HG03558 (cell line): ENCODE results near the gene HLA-DOB.

Source experiments
- ATAC-seq: cut with Tn5 transposase; IDR thresholded peaks from one replicate; pipeline ENCODE4 v1.9.1; 2021; ENCODE audit warnings: moderate number of reproducible peaks; ENCODE audit not compliant: unreplicated experiment; ENCODE audit errors: extremely low read depth

HLA-DOB gene

GRCh38 chr6:32816746-32817204 lies at the start of gene HLA-DOB:
TSS of gene HLA-DOB (minus strand) at chr6:32817002. CDS start at chr6:32816951, 51 bp downstream.
- no peak for ATAC-seq

DNA sequence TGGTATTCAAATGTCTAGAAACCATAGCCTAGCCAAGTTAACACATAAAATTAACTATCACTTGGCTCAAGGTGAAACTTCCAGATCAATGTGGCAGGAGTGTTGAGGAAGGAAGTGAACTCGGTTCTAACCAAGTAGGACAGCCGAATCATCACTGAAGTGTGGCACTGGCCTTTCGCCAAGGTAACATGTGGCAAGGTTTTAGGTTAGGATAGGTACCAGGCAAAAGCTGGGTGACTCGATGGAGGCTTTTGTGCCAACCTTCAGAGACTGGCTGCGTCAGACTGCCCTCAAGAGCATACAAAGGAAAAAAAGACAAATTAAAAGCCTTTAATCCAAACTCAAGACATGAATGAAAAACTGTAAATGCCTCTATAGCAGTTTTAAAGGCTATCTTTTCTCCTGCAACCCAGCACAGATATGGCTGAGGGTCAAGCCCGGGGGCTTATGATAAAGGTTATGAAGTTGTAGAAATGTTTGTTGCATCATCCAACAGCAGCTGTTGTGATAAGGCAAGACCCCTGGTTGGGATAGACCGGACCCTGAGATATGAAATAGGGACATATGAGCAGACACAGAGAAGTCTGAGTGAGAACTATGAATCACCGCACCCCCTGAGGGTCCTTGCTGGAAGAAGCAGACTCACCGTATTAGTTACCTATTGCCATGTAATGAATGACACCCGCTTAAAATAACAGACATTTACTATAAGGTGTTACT lies 49.1 kb upstream of the HLA-DOB start:
- ATAC-seq, result no peak

DNA sequence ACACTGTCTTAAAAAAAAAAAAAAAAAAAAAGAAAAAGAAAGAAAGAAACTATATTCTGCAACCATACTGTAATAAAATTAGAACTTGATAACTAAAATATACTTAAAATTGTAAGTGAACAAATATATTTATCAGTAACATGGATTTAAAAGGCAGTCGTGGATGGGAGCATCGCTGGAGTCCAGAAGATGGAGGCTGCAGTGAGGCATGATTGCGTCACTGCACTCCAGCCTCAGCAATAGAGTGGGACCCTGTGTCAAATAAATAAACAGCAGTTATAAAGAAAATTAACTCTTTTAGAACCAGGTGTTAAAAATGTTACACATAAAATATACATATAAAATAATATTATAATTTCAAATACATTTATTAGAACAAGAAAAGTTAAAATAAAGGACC lies 45.9 kb upstream of the HLA-DOB start:
- no peak for ATAC-seq

- no peak for ATAC-seq
Measured at GRCh38 chr6:32860674-32861073, 43.9 kb upstream of the HLA-DOB start.

GRCh38 chr6:32858194-32858593 lies 41.4 kb upstream of the HLA-DOB start:
- ATAC-seq, result no peak

- ATAC-seq, result no peak
Measured at GRCh38 chr6:32857156-32857891, 40.5 kb upstream of the HLA-DOB start.

DNA sequence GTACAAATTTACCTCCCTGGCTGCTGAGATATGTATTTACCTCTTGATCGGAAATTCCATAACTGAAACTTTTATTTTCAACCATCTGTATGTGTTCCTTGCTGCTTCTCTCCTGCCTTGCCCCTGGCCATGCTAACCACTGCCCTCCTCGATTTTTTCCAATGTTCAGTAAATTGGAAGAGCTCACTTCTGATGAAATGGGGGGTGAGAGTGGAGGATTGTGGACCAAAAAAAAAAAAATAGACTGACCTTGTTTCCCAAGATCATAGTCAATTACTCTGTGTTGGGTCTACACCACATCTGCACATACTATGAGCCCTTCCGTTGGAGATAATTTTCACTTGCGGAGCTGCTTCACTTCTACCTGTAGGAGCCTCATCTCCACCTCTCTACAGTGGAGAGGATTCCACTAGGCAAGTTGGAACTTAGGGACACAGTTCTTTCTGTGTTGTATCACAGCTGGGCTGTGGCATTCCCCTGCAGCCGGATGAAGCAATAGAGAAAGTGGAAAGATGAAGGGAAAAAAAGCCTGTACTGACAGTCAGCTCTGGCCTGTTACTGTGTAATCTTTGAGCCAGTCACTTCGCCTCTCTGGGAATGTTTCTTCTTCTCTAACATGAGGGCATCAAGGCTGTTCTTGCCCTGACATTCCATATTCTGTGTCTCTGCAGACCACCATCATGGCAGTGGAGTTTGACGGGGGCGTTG lies 38.8 kb upstream of the HLA-DOB start:
- ATAC-seq, result no peak

GRCh38 chr6:32854376-32855178 lies 37.8 kb upstream of the HLA-DOB start:
- ATAC-seq, result no peak

- ATAC-seq, result peak; percentile 56
Measured at GRCh38 chr6:32853541-32854375, 37.0 kb upstream of the HLA-DOB start, which contains the start of the genes PSMB9 and TAP1. TSS of gene PSMB9 (plus strand) at chr6:32854192. CDS start at chr6:32854230, 38 bp downstream. TSS of gene TAP1 (minus strand) at chr6:32853704. CDS start at chr6:32853636, 68 bp downstream.

GRCh38 chr6:32852844-32853540 lies 36.2 kb upstream of the HLA-DOB start:
- peak; percentile 21 for ATAC-seq

DNA sequence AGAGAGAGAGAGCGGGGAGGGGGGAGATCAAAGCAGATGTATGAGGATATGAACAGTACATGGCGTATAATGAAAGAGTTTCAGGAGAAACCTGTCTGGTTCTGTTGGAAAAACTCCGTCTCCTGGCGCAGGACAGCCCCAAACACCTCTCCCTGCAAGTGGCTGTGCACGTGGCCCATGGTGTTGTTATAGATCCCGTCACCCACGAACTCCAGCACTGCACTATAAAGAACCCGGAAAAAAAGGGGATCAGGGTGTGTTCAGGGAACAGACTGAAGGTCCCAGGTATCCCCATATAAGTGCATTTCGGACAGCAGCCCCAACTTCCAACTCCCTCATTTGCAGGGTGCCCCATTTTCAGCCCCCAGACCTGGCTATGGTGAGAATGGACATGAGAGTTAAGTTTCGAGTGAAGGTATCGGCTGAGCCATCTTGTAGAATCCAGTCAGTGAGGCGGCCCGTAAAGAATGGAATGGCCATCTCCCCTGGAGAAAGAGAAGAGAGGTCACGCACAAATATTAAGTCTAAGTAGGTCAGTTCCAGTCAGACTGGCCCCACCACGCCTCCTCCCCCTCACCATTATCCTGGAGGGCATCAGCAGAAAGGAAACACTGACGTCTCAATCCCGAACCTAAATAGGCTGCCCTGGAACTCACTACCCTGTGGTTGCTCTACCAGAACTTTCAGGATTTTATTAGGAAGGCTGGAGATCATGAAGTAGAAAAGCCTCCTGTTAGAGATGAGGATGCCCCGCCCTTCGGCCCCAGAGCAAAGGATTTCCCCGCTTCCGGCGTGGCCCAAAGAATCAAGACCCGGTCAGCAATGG lies 35.4 kb upstream of the HLA-DOB start:
- no peak for ATAC-seq

DNA sequence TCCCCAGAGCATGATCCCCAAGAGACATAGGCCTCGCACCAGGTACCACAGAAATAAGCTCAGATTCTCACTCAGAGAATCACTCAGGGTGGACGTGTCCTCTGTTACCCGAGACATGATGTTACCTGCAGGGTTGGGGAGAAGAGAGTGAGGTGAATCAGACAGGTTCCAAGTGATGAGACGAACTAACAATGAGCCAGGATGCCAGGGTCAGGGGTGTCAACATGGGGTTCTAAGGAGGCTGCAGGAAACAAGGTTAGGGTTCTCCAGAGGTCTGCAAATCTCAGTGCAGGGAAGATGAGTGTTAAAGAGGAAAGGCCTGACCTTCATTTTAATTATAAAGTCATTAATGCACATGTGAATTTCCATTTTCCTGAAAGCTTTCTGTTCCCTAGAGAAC lies 34.2 kb upstream of the HLA-DOB start:
- no peak for ATAC-seq

DNA sequence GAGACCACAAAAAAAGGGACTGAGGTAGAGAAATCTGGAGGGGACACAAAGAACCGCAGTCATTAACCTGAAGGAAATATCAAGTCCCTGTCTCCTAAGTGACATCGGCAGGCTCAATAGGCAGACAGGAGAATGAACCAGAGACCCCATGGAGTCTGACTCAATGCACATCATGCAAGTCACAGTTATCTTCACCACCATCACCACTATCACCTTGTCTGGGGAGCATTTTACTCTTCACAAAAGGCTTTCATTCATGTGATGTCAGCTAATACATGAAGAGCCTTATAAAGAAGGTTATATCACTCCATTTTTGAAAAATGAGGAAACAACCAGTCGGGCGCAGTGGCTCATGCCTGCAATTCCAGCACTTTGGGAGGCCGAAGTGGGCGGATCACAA lies 32.3 kb upstream of the HLA-DOB start:
- ATAC-seq, result no peak

- no peak for ATAC-seq
Measured at GRCh38 chr6:32847795-32848194, 31.0 kb upstream of the HLA-DOB start.

- no peak for ATAC-seq
Measured at GRCh38 chr6:32847004-32847403, 30.2 kb upstream of the HLA-DOB start.

GRCh38 chr6:32845384-32845884 lies 28.6 kb upstream of the HLA-DOB start:
- ATAC-seq, result no peak

GRCh38 chr6:32844839-32845383 lies 28.1 kb upstream of the HLA-DOB start:
- no peak for ATAC-seq
